GM23338 (cell line): ENCODE results near the gene THYN1. TPM values are rescaled to one million over a fixed set of nuclear protein-coding genes. Genes with fewer than 3 reads are reported as not detected.

Source experiments
- ATAC-seq: fragments of 200-7000 bp; cut with Tn5 transposase; 3 replicates; pipeline ENCODE4 v1.9.1; 2020
- DNase-seq: peaks from one replicate; pipeline ENCODE4 v3.0.0-alpha.2; 2015; ENCODE audit warnings: low spot score
- H2AFZ ChIP-seq: fragments of 200-600 bp; sonication (generic); 2 replicates; pipeline ENCODE4 v1.8.0; 2016; ENCODE audit warnings: antibody characterized with exemption, mild to moderate bottlenecking, moderate library complexity
- H3F3A ChIP-seq: fragments of 200-600 bp; sonication (generic); replicated peaks from 2 replicates; pipeline ENCODE4 v1.8.0; 2017; ENCODE audit warnings: antibody characterized with exemption, mixed run types, low read depth
- H3K27ac ChIP-seq: fragments of 200-600 bp; sonication (generic); 2 replicates; pipeline ENCODE4 v1.6.1; 2016; ENCODE audit warnings: low read depth
- H3K27me3 ChIP-seq: fragments of 200-600 bp; sonication (generic); 2 replicates; pipeline ENCODE4 v1.8.0; 2016; ENCODE audit warnings: mild to moderate bottlenecking, mixed run types, moderate library complexity; ENCODE audit not compliant: insufficient read depth
- H3K36me3 ChIP-seq: fragments of 200-600 bp; sonication (generic); 2 replicates; pipeline ENCODE4 v1.8.0; 2016; ENCODE audit warnings: mild to moderate bottlenecking; ENCODE audit not compliant: insufficient read depth
- H3K4me1 ChIP-seq: fragments of 200-600 bp; sonication (generic); 2 replicates; pipeline ENCODE4 v1.8.0; 2016; ENCODE audit warnings: mild to moderate bottlenecking, moderate library complexity; ENCODE audit not compliant: insufficient read depth
- H3K4me2 ChIP-seq: fragments of 200-600 bp; sonication (generic); 2 replicates; pipeline ENCODE4 v1.7.1; 2017; ENCODE audit warnings: mixed run types
- H3K4me3 ChIP-seq: fragments of 200-600 bp; sonication (generic); 2 replicates; pipeline ENCODE4 v1.6.1; 2016; ENCODE audit warnings: mixed run types
- H3K79me2 ChIP-seq: fragments of 200-600 bp; sonication (generic); replicated peaks from 2 replicates; pipeline ENCODE4 v1.8.0; 2017; ENCODE audit warnings: mild to moderate bottlenecking; ENCODE audit not compliant: insufficient read depth
- H3K9me2 ChIP-seq: fragments of 200-600 bp; sonication (generic); 2 replicates; pipeline ENCODE4 v1.8.0; 2017; ENCODE audit not compliant: insufficient read depth
- H4K20me1 ChIP-seq: fragments of 200-600 bp; sonication (generic); replicated peaks from 2 replicates; pipeline ENCODE4 v1.8.0; 2017; ENCODE audit warnings: mild to moderate bottlenecking; ENCODE audit not compliant: insufficient read depth
- H3K27ac Mint-ChIP-seq: 2 replicates; pipeline ENCODE4 v1.8.0; 2020; ENCODE audit warnings: inconsistent platforms, mild to moderate bottlenecking, moderate library complexity, mixed read lengths
- H3K27me3 Mint-ChIP-seq: 3 replicates; pipeline ENCODE4 v1.8.0; 2022; ENCODE audit warnings: low read depth, mild to moderate bottlenecking, moderate library complexity, mixed read lengths, inconsistent platforms; ENCODE audit not compliant: insufficient read depth, poor library complexity
- H3K36me3 Mint-ChIP-seq: 3 replicates; pipeline ENCODE4 v1.8.0; 2021; ENCODE audit warnings: low read depth, mild to moderate bottlenecking, inconsistent platforms, moderate library complexity, mixed read lengths
- H3K4me1 Mint-ChIP-seq: 3 replicates; pipeline ENCODE4 v1.8.0; 2020; ENCODE audit warnings: mild to moderate bottlenecking, inconsistent platforms, mixed read lengths
- H3K4me3 Mint-ChIP-seq: 3 replicates; pipeline ENCODE4 v1.8.0; 2021; ENCODE audit warnings: moderate library complexity, mild to moderate bottlenecking, inconsistent platforms, mixed read lengths
- H3K9me3 Mint-ChIP-seq: 3 replicates; pipeline ENCODE4 v1.8.0; 2020; ENCODE audit warnings: moderate library complexity, mild to moderate bottlenecking, inconsistent platforms, mixed read lengths
- CREB1 ChIP-seq: fragments of 250-450 bp; sonication (Bioruptor Pico); IDR thresholded peaks from 2 replicates; pipeline ENCODE4 v1.5.0; 2020; ENCODE audit warnings: low read depth, mild to moderate bottlenecking, moderate library complexity
- CTCF ChIP-seq, 2 experiments: fragments of 200-600 bp in 1 of 2; sonication (generic) in 1 of 2; conservative IDR thresholded peaks; 2 replicates each; pipeline versions ENCODE4 v1.5.1 to v1.6.1; 2016 to 2017; ENCODE audit warnings: antibody characterized with exemption in 2 of 2, low read depth in 2 of 2, mild to moderate bottlenecking in 2 of 2, moderate library complexity in 1 of 2
- EZH2 ChIP-seq: fragments of 200-600 bp; sonication (generic); IDR thresholded peaks from one replicate; pipeline ENCODE4 v1.8.0; 2017; ENCODE audit warnings: antibody characterized with exemption, mild to moderate bottlenecking, low read depth; ENCODE audit not compliant: unreplicated experiment
- EZH2phosphoT487 ChIP-seq: fragments of 200-600 bp; sonication (generic); IDR thresholded peaks from one replicate; pipeline ENCODE4 v1.8.1; 2018; ENCODE audit warnings: antibody characterized with exemption; ENCODE audit not compliant: unreplicated experiment
- JUNB ChIP-seq: IDR thresholded peaks from one replicate; pipeline ENCODE4 v1.6.1; 2016; ENCODE audit warnings: antibody characterized with exemption; ENCODE audit not compliant: unreplicated experiment
- NANOG ChIP-seq: IDR thresholded peaks from 2 replicates; pipeline ENCODE4 v1.6.1; 2016; ENCODE audit warnings: antibody characterized with exemption, borderline replicate concordance
- POLR2AphosphoS5 ChIP-seq: IDR thresholded peaks from 2 replicates; pipeline ENCODE4 v1.6.1; 2016; ENCODE audit warnings: antibody characterized with exemption, low read depth
- REST ChIP-seq: IDR thresholded peaks from one replicate; pipeline ENCODE4 v1.6.1; 2018; ENCODE audit warnings: antibody characterized with exemption; ENCODE audit not compliant: unreplicated experiment
- STAT1 ChIP-seq: IDR thresholded peaks from one replicate; pipeline ENCODE4 v1.6.1; 2016; ENCODE audit warnings: antibody characterized with exemption; ENCODE audit not compliant: unreplicated experiment
- ZNF114 ChIP-seq: fragments of 250-450 bp; sonication (Bioruptor Pico); IDR thresholded peaks from 2 replicates; pipeline ENCODE4 v1.5.0; 2020; ENCODE audit warnings: mild to moderate bottlenecking, moderate library complexity
- polyA plus RNA-seq: library from polyadenylated mRNA; unstranded; fragments of >200 nt; fragmentation: Nextera tagmentation; extraction: Ambion mirVana; gene quantifications from 2 replicates; pipeline ENCODE4 v1.2.1, GENCODE V29; 2016
- total RNA-seq: library from RNA; depleted of rRNA; stranded (reverse); fragments of >200 nt; shearing (Covaris generic); gene quantifications from 2 replicates; pipeline ENCODE4 v1.2.3, GENCODE V29; 2014
- TF ChIP-seq, protein P1 (sequence below): IDR thresholded peaks from 2 replicates; pipeline ENCODE4 v1.6.1; 2016; ENCODE audit warnings: antibody characterized with exemption

THYN1 gene
- total and polyA plus RNA-seq, 2 experiments from 2014 or later, result 116 to 216 TPM

- no peak overlapping the region for H2AFZ ChIP-seq
- Mint-ChIP-seq H3K36me3 (peaks cover 3% of the 10 kb centered on the region; the same call in 2 of the 3 replicates), H3K9me3 (no peaks in the 10 kb centered on the region), H3K27ac (no peak overlapping the region), H3K27me3 (peaks cover 4% of the 10 kb centered on the region), H3K4me3 (no peak overlapping the region), H3K4me1 (no peaks in the 10 kb centered on the region; the same call in 2 of the 3 replicates)
- ATAC-seq (no peak), DNase-seq (no peak)
- no peak overlapping the region for H3K27ac ChIP-seq
- H3K4me2 ChIP-seq, result no peak overlapping the region
- H3K9me2 ChIP-seq, result no peaks in the 10 kb centered on the region
- H3K4me3 ChIP-seq, result no peak overlapping the region
- H3K36me3 ChIP-seq, result no peaks in the 10 kb centered on the region
- no peaks in the 10 kb centered on the region for H3K27me3 ChIP-seq
- 0 out of 2 replicates have a peak, but pooled peaks cover 6% of the 10 kb centered on the region for H3K79me2 ChIP-seq
- no peaks in the 10 kb centered on the region for H3F3A ChIP-seq
- H4K20me1 ChIP-seq, result 0 out of 2 replicates have a peak, but pooled peaks cover 3% of the 10 kb centered on the region
- no peaks in the 10 kb centered on the region for H3K4me1 ChIP-seq
- no peak for TF ChIP-seq EZH2phosphoT487
- TF ChIP-seq REST, result no peak
- no peak for TF ChIP-seq JUNB
- TF ChIP-seq NANOG, result no peak
- no peak for TF ChIP-seq STAT1
- TF ChIP-seq, protein P1, sequence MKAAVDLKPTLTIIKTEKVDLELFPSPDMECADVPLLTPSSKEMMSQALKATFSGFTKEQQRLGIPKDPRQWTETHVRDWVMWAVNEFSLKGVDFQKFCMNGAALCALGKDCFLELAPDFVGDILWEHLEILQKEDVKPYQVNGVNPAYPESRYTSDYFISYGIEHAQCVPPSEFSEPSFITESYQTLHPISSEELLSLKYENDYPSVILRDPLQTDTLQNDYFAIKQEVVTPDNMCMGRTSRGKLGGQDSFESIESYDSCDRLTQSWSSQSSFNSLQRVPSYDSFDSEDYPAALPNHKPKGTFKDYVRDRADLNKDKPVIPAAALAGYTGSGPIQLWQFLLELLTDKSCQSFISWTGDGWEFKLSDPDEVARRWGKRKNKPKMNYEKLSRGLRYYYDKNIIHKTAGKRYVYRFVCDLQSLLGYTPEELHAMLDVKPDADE, result no peak
- TF ChIP-seq POLR2AphosphoS5, result no peak
- no peak for TF ChIP-seq EZH2
- TF ChIP-seq CREB1 (CRISPR knock-in tag), result no peak
- TF ChIP-seq CTCF (conservative IDR thresholded peaks at IDR 0.05; ENCODE audit: low read depth in 2 of 2), result no peak
- no peak for TF ChIP-seq ZNF114 (CRISPR knock-in tag)
Observed at GRCh38 chr11:134235399-134235798, 17.8 kb downstream of the THYN1 start.
